Hepatocyte (in vitro differentiated cells): Measurements from ENCODE around the gene PTPN2.

Experiments
- CTCF ChIP-seq: fragments of 200-600 bp; sonication (generic); IDR thresholded peaks from 2 replicates; pipeline ENCODE4 v1.5.1; 2016; ENCODE audit warnings: antibody characterized with exemption, mild to moderate bottlenecking; ENCODE audit not compliant: poor library complexity
- EZH2 ChIP-seq: fragments of 200-600 bp; sonication (generic); IDR thresholded peaks from 2 replicates; pipeline ENCODE4 v1.6.1; 2016; ENCODE audit warnings: antibody characterized with exemption, mild to moderate bottlenecking, borderline replicate concordance
- EZH2phosphoT487 ChIP-seq: fragments of 200-600 bp; sonication (generic); IDR thresholded peaks from one replicate; pipeline ENCODE4 v1.6.1; 2018; ENCODE audit warnings: antibody characterized with exemption, mild to moderate bottlenecking, low read depth, moderate library complexity; ENCODE audit not compliant: unreplicated experiment, severe bottlenecking

- TF ChIP-seq CTCF (no peak), EZH2 (no peak), EZH2phosphoT487 (no peak)
Observed at GRCh38 chr18:12886498-12887126, 2.6 kb upstream of the PTPN2 start.
